Bronchus fibroblast of lung (primary cell): Measurements from ENCODE around the gene LOXL1. TPM values are rescaled to one million over a fixed set of nuclear protein-coding genes. Genes with fewer than 3 reads are reported as not detected.

Experiments
- total RNA-seq: library from RNA; depleted of rRNA; stranded (reverse); fragments of >200 nt; gene quantifications from 2 replicates; pipeline ENCODE4 v1.2.3, GENCODE V29; 2015

Gene LOXL1
- total RNA-seq = 112 and 113 TPM in 2 replicates

DNA sequence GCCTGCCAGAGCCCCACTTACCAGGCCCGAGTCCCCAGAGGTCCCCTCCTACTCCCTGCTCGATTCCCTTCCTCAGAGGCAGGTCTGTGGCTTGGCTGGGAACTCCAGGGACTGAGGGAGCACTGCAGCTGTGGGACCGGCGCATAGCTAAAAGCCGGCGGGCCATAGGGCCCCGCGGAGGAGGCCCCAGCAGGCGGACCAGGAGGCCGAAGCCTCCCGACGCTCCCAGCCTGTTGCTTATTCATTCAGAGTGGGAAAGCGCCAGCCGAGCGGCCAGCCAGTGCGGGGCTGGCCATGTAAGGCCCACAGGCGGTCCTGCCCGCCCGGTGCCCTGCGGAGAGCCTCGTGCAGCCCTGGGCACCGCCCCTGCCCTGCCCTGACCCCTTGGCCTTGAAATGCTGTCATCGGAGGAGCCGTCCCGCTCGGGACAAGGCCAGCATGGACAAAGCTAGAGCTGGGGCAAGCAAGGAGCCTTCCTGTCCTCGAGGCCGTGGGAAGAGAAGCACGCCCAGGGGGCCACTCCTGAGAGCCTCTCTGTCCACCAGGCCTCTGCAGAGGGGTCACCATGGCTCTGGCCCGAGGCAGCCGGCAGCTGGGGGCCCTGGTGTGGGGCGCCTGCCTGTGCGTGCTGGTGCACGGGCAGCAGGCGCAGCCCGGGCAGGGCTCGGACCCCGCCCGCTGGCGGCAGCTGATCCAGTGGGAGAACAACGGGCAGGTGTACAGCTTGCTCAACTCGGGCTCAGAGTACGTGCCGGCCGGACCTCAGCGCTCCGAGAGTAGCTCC lies at the start of gene LOXL1:
LOXL1 (plus strand) TSS at position 244 of the 784 bp plus-strand sequence; CDS start at position 566, 322 bp downstream.

GRCh38 chr15:73991726-73992593 lies 65.7 kb downstream of the LOXL1 start, which contains the start of gene STOML1:
Gene STOML1, minus strand, starts transcription at chr15:73992295. Its CDS starts 72 bp downstream, at chr15:73992223.

GRCh38 chr15:73994413-73994883 lies 68.2 kb downstream of the LOXL1 start, which contains the start of gene PML:
Gene PML, plus strand, starts transcription at chr15:73994716. Its CDS starts 97 bp downstream, at chr15:73994813.

Other genes starting within 250 kb of the LOXL1 start
- gene CD276, start 242.1 kb upstream of the LOXL1 start, total RNA-seq = 91.6 and 108 TPM in 2 replicates
- gene INSYN1, start 173.1 kb upstream of the LOXL1 start, total RNA-seq = 0.17 and 0.30 TPM in 2 replicates
- not detected in 2 replicates for gene TBC1D21, start 52.9 kb upstream of the LOXL1 start, total RNA-seq
- 20.4 and 22.9 TPM in 2 replicates for gene STOML1, start 65.8 kb downstream of the LOXL1 start, total RNA-seq
- gene PML, start 68.3 kb downstream of the LOXL1 start, total RNA-seq = 25.1 and 39.2 TPM in 2 replicates
- not detected in 2 replicates for gene GOLGA6A, start 156.1 kb downstream of the LOXL1 start, total RNA-seq
- not detected in 2 replicates for gene ISLR2, start 204.1 kb downstream of the LOXL1 start, total RNA-seq
- gene ISLR, start 247.2 kb downstream of the LOXL1 start, total RNA-seq = 10.1 and 16.1 TPM in 2 replicates